ENCODE measurements around the gene PEMT. TPM values are rescaled to one million over a fixed set of nuclear protein-coding genes. Genes with fewer than 3 reads are reported as not detected.

PEMT gene
- polyA plus RNA-seq, 2 of the 4 experiments (the other 2 are of a cell fraction): 47.5 to 47.8 TPM

GRCh38 chr17:17514361-17514992, 77.0 kb downstream of the PEMT start:
- no peak overlapping the region for H3K4me2 ChIP-seq
- no peak for FAIRE-seq
- no peak for ATAC-seq
- TF ChIP-seq ZNF302 (CRISPR knock-in tag; IDR thresholded peaks at IDR 0.05) (no peak), HDAC2 (IDR thresholded peaks at IDR 0.05) (no peak), NFE2L2 (conservative IDR thresholded peaks at IDR 0.05; ENCODE audit: low read length) (no peak), CHD4 (IDR thresholded peaks at IDR 0.05; ENCODE audit: borderline replicate concordance) (no peak), ZSCAN20 (CRISPR knock-in tag; IDR thresholded peaks at IDR 0.05) (no peak), RAD21 (conservative IDR thresholded peaks at IDR 0.05 in 1 of 2, IDR thresholded peaks at IDR 0.05 in 1 of 2) (no peak), USF2 (IDR thresholded peaks at IDR 0.05) (no peak), TP53 (CRISPR knock-in tag; IDR thresholded peaks at IDR 0.05) (no peak), HOXA7 (CRISPR knock-in tag; IDR thresholded peaks at IDR 0.05) (no peak)
- TF ChIP-seq, protein P1, sequence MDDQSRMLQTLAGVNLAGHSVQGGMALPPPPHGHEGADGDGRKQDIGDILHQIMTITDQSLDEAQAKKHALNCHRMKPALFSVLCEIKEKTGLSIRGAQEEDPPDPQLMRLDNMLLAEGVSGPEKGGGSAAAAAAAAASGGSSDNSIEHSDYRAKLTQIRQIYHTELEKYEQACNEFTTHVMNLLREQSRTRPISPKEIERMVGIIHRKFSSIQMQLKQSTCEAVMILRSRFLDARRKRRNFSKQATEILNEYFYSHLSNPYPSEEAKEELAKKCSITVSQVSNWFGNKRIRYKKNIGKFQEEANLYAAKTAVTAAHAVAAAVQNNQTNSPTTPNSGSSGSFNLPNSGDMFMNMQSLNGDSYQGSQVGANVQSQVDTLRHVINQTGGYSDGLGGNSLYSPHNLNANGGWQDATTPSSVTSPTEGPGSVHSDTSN (IDR thresholded peaks at IDR 0.05): no peak
- ChIA-PET CTCF (interaction anchor here (0.7 to 9.0 kb wide), 6 partner anchors 10 to 159 kb away, joined by 4 to 102 read pairs (median 16); partner anchors contain the start of gene RASD1), POLR2A (interaction anchor here (0.9 kb wide), 1 partner anchor 18 kb away, joined by 7 read pairs; the partner anchor contains the start of gene RASD1)
- 93% methylated on average over 14 of the region's 16 CpGs for WGBS (ENCODE audit: missing lambda C conversion rate)
- H3K27ac ChIP-seq: no peak overlapping the region
- H3K4me1 ChIP-seq: peaks cover 15% of the 10 kb centered on the region
- DNase-seq (ENCODE audit: low read depth in 1 of 2, low spot score in 1 of 2): no peak
- H3K9me3 ChIP-seq: no peaks in the 10 kb centered on the region
- H3K4me3 ChIP-seq: no peak overlapping the region

DNA sequence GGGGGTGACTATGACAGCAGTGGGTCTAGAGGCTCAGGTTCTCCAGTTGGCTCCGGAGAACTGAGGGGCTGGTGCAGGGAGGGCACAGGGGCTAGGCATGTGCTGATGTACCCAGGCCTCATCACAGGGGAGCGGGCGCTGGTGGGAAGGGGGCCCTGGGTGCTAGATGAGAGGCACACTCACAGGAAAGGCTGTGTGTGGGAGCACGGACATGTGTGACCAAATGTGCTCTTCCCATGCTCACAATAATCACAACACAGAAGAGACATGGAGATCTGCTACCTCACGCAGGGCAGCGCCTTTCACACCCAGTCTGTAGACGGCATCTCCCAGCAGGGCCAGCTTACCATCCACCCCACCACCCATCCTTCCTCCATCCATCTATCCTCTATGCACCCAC, 77.9 kb downstream of the PEMT start:
- DNase-seq (ENCODE audit: low read depth in 1 of 2, low spot score in 1 of 2) (no peak), ATAC-seq (no peak), FAIRE-seq (no peak)
- Histone ChIP-seq H3K27ac (no peak overlapping the region), H3K4me2 (no peak overlapping the region), H3K4me3 (no peak overlapping the region), H3K4me1 (peaks cover 15% of the 10 kb centered on the region), H3K9me3 (no peaks in the 10 kb centered on the region)
- TF ChIP-seq EP300 (IDR thresholded peaks at IDR 0.05): no peak
- TF ChIP-seq HOXA7 (CRISPR knock-in tag; IDR thresholded peaks at IDR 0.05): no peak
- no peak for TF ChIP-seq TFCP2L1 (CRISPR knock-in tag; IDR thresholded peaks at IDR 0.05)
- no peak for TF ChIP-seq GATA3 (IDR thresholded peaks at IDR 0.05; ENCODE audit: borderline replicate concordance)
- no peak for TF ChIP-seq EHMT2 (IDR thresholded peaks at IDR 0.05; ENCODE audit: low read depth)
- no peak for TF ChIP-seq SMC3 (IDR thresholded peaks at IDR 0.05)
- no peak for TF ChIP-seq BHLHE40 (IDR thresholded peaks at IDR 0.05; ENCODE audit: low read depth, low read length)
- no peak for TF ChIP-seq EHF (CRISPR knock-in tag; IDR thresholded peaks at IDR 0.05)
- no peak for TF ChIP-seq MYC (IDR thresholded peaks at IDR 0.05; ENCODE audit: borderline replicate concordance, low read length)
- TF ChIP-seq, protein P2, sequence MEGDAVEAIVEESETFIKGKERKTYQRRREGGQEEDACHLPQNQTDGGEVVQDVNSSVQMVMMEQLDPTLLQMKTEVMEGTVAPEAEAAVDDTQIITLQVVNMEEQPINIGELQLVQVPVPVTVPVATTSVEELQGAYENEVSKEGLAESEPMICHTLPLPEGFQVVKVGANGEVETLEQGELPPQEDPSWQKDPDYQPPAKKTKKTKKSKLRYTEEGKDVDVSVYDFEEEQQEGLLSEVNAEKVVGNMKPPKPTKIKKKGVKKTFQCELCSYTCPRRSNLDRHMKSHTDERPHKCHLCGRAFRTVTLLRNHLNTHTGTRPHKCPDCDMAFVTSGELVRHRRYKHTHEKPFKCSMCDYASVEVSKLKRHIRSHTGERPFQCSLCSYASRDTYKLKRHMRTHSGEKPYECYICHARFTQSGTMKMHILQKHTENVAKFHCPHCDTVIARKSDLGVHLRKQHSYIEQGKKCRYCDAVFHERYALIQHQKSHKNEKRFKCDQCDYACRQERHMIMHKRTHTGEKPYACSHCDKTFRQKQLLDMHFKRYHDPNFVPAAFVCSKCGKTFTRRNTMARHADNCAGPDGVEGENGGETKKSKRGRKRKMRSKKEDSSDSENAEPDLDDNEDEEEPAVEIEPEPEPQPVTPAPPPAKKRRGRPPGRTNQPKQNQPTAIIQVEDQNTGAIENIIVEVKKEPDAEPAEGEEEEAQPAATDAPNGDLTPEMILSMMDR (IDR thresholded peaks at IDR 0.05): no peak
- TF ChIP-seq NR3C1 (IDR thresholded peaks at IDR 0.05): no peak
- no peak for TF ChIP-seq ZSCAN20 (CRISPR knock-in tag; IDR thresholded peaks at IDR 0.05)
- POLR2A ChIA-PET: no interaction called here
- CTCF ChIA-PET: interaction anchor here (0.7 to 9.0 kb wide), 7 partner anchors 10 to 159 kb away, joined by 3 to 102 read pairs (median 4); partner anchors contain the start of gene RASD1
- WGBS (ENCODE audit: missing lambda C conversion rate): 94% methylated on average over 7 of the region's 7 CpGs

DNA sequence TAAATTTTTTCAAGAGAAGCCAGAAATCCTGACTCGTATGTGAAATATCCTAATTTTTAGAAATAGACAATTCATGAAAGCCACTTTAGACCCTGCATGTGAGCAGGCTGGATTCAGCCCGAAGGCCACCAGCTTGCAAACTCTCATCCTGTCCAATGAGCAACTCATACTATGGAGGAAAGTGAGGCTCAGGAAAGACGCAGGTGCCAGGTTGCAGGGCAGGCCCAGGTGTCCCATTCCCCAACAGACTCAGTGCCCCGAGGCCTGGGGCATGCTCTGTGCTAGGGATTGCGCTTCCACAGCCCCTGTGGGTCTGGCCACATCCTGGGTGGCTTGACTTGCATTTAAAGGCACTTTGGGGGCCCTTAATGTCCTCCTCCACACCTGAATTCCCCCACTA, 78.6 kb downstream of the PEMT start:
- H3K4me3 ChIP-seq: no peak overlapping the region
- peak overlapping the region in 1 of 2 experiments; percentile 45; a peak in 2 of 6 replicates for H3K27ac ChIP-seq
- no peaks in the 10 kb centered on the region for H3K9me3 ChIP-seq
- ChIA-PET POLR2A (no interaction called here), CTCF (interaction anchor here (0.9 to 9.0 kb wide), 6 partner anchors 14 to 158 kb away, joined by 3 to 102 read pairs (median 14); partner anchors contain the start of gene RASD1)
- ATAC-seq: no peak
- TF ChIP-seq TP53 (CRISPR knock-in tag; IDR thresholded peaks at IDR 0.05) (no peak), CBX8 (IDR thresholded peaks at IDR 0.05) (no peak), HES2 (IDR thresholded peaks at IDR 0.05) (no peak), ZSCAN20 (CRISPR knock-in tag; IDR thresholded peaks at IDR 0.05) (no peak), ZC3H11A (IDR thresholded peaks at IDR 0.05) (no peak), PHF8 (IDR thresholded peaks at IDR 0.05; ENCODE audit: borderline replicate concordance, low read depth) (no peak)
- H3K4me1 ChIP-seq: peaks cover 15% of the 10 kb centered on the region
- no peak overlapping the region for H3K4me2 ChIP-seq
- no peak for DNase-seq (ENCODE audit: low read depth in 1 of 2, low spot score in 1 of 2)
- no peak for FAIRE-seq
- 88% methylated on average over 5 of the region's 5 CpGs for WGBS (ENCODE audit: missing lambda C conversion rate)
